Hepatocyte (in vitro differentiated cells): ENCODE data around the gene SNX2. TPM values are rescaled to one million over a fixed set of nuclear protein-coding genes. Genes with fewer than 3 reads are reported as not detected.
"Not testable (repeated sequence)": the region's sequence is repeated elsewhere in the genome, so short reads cannot be mapped to it uniquely, and the experiment has no call there.

Experiments used
- DNase-seq: peaks from one replicate; pipeline ENCODE4 v3.0.0-alpha.2; 2016; ENCODE audit warnings: low spot score
- H2AFZ ChIP-seq: fragments of 200-600 bp; sonication (generic); 2 replicates; pipeline ENCODE4 v1.6.0; 2016; ENCODE audit warnings: antibody characterized with exemption, mild to moderate bottlenecking
- H3K27ac ChIP-seq: fragments of 200-600 bp; sonication (generic); 2 replicates; pipeline ENCODE4 v1.5.1; 2016; ENCODE audit warnings: mild to moderate bottlenecking
- H3K27me3 ChIP-seq: fragments of 200-600 bp; sonication (generic); 2 replicates; pipeline ENCODE4 v1.6.1; 2016
- H3K36me3 ChIP-seq: fragments of 200-600 bp; sonication (generic); replicated peaks from 2 replicates; pipeline ENCODE4 v1.5.1; 2016; ENCODE audit warnings: low read depth; ENCODE audit not compliant: insufficient read depth
- H3K4me1 ChIP-seq: fragments of 200-600 bp; sonication (generic); 2 replicates; pipeline ENCODE4 v1.5.1; 2016; ENCODE audit warnings: mild to moderate bottlenecking, moderate library complexity; ENCODE audit not compliant: insufficient read depth
- H3K4me2 ChIP-seq: fragments of 200-600 bp; sonication (generic); 2 replicates; pipeline ENCODE4 v1.6.0; 2016
- H3K4me3 ChIP-seq: fragments of 200-600 bp; sonication (generic); 2 replicates; pipeline ENCODE4 v1.5.1; 2016; ENCODE audit warnings: mild to moderate bottlenecking
- H3K79me2 ChIP-seq: fragments of 200-600 bp; sonication (generic); 2 replicates; pipeline ENCODE4 v1.6.0; 2017; ENCODE audit warnings: mild to moderate bottlenecking
- H3K9me2 ChIP-seq: fragments of 200-600 bp; sonication (generic); replicated peaks from 2 replicates; pipeline ENCODE4 v1.6.0; 2017; ENCODE audit warnings: mild to moderate bottlenecking; ENCODE audit not compliant: insufficient read depth
- H3K9me3 ChIP-seq: fragments of 200-600 bp; sonication (generic); 2 replicates; pipeline ENCODE4 v1.5.1; 2016; ENCODE audit warnings: low read depth, mild to moderate bottlenecking
- H4K20me1 ChIP-seq: fragments of 200-600 bp; sonication (generic); 2 replicates; pipeline ENCODE4 v1.6.0; 2016; ENCODE audit warnings: mild to moderate bottlenecking; ENCODE audit not compliant: insufficient read depth, poor library complexity, severe bottlenecking
- EZH2 ChIP-seq: fragments of 200-600 bp; sonication (generic); IDR thresholded peaks from 2 replicates; pipeline ENCODE4 v1.6.1; 2016; ENCODE audit warnings: antibody characterized with exemption, mild to moderate bottlenecking, borderline replicate concordance
- EZH2phosphoT487 ChIP-seq: fragments of 200-600 bp; sonication (generic); IDR thresholded peaks from one replicate; pipeline ENCODE4 v1.6.1; 2018; ENCODE audit warnings: antibody characterized with exemption, mild to moderate bottlenecking, low read depth, moderate library complexity; ENCODE audit not compliant: unreplicated experiment, severe bottlenecking
- WGBS: methylation state at CpG from one replicate; pipeline ENCODE4 v1.1.6; 2016; ENCODE audit warnings: low lambda C conversion rate; ENCODE audit errors: missing lambda C conversion rate; 5-methylcytosine and 5-hydroxymethylcytosine counted together
- polyA plus RNA-seq: library from polyadenylated mRNA; unstranded; fragments of >200 nt; fragmentation: Nextera tagmentation; extraction: Ambion mirVana; gene quantifications from 2 replicates; pipeline ENCODE4 v1.2.1, GENCODE V29; 2016
- total RNA-seq: library from RNA; depleted of rRNA; stranded (reverse); fragments of >200 nt; gene quantifications from 2 replicates; pipeline ENCODE4 v1.2.3, GENCODE V29; 2014
- TF ChIP-seq, protein P1 (sequence below): fragments of 200-600 bp; sonication (generic); IDR thresholded peaks from 2 replicates; pipeline ENCODE4 v1.5.1; 2016; ENCODE audit warnings: antibody characterized with exemption, mild to moderate bottlenecking; ENCODE audit not compliant: poor library complexity

Gene SNX2
- total and polyA plus RNA-seq, 2 experiments from 2014 or later = 99.5 to 107 TPM

GRCh38 chr5:122760236-122760635, 14.6 kb upstream of the SNX2 start:
- no peak for DNase-seq
- Histone ChIP-seq H3K4me3 (no peak overlapping the region), H3K27me3 (no peaks in the 10 kb centered on the region), H4K20me1 (no peaks in the 10 kb centered on the region), H3K36me3 (no peaks in the 10 kb centered on the region), H3K9me2 (no peaks in the 10 kb centered on the region), H3K79me2 (no peaks in the 10 kb centered on the region), H2AFZ (no peak overlapping the region), H3K27ac (peak overlapping the region; percentile 85), H3K9me3 (no peaks in the 10 kb centered on the region), H3K4me2 (peak overlapping the region; percentile 10), H3K4me1 (no peaks in the 10 kb centered on the region)
- TF ChIP-seq, protein P1, sequence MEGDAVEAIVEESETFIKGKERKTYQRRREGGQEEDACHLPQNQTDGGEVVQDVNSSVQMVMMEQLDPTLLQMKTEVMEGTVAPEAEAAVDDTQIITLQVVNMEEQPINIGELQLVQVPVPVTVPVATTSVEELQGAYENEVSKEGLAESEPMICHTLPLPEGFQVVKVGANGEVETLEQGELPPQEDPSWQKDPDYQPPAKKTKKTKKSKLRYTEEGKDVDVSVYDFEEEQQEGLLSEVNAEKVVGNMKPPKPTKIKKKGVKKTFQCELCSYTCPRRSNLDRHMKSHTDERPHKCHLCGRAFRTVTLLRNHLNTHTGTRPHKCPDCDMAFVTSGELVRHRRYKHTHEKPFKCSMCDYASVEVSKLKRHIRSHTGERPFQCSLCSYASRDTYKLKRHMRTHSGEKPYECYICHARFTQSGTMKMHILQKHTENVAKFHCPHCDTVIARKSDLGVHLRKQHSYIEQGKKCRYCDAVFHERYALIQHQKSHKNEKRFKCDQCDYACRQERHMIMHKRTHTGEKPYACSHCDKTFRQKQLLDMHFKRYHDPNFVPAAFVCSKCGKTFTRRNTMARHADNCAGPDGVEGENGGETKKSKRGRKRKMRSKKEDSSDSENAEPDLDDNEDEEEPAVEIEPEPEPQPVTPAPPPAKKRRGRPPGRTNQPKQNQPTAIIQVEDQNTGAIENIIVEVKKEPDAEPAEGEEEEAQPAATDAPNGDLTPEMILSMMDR = no peak
- TF ChIP-seq EZH2phosphoT487 (no peak), EZH2 (no peak)
- WGBS = 75% methylated on average over 2 of the region's 2 CpGs

DNA sequence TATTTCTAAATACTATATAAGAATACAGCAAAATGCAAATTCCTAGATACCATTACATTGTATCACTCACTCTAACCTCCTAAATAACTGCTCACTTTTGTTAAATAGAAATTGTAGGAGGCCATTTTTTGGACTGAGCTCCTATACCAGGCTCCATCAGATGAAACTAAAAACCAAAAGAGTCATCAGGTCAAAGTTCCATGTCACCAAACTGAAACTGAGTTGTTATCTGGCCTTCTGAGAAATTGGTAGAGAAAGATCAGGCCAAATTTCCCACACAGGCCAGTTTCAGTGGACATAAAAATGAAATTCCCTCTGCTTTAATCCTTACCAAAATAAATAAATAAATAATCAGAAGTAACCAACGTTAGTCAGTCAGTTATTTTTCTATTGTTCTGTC, 13.8 kb upstream of the SNX2 start:
- H3K79me2 ChIP-seq = no peaks in the 10 kb centered on the region
- H3K4me1 ChIP-seq = no peaks in the 10 kb centered on the region
- DNase-seq = no peak
- H3K27me3 ChIP-seq = no peaks in the 10 kb centered on the region
- TF ChIP-seq, protein P1 = no peak
- TF ChIP-seq EZH2phosphoT487 (no peak), EZH2 (no peak)
- WGBS = 54% methylated on average over 1 of the region's 1 CpG
- no peak overlapping the region for H2AFZ ChIP-seq
- H3K9me3 ChIP-seq = no peaks in the 10 kb centered on the region
- no peak overlapping the region for H3K4me3 ChIP-seq
- no peak overlapping the region for H3K27ac ChIP-seq
- no peaks in the 10 kb centered on the region for H3K9me2 ChIP-seq
- no peaks in the 10 kb centered on the region for H4K20me1 ChIP-seq
- no peaks in the 10 kb centered on the region for H3K36me3 ChIP-seq
- H3K4me2 ChIP-seq = no peak overlapping the region

- not testable (repeated sequence) for H3K9me2 ChIP-seq, H3K4me2 ChIP-seq, H3K4me1 ChIP-seq, H4K20me1 ChIP-seq, H3K79me2 ChIP-seq, H3K27me3 ChIP-seq, H2AFZ ChIP-seq, H3K36me3 ChIP-seq, H3K9me3 ChIP-seq, H3K4me3 ChIP-seq, DNase-seq, H3K27ac ChIP-seq
- WGBS = 92% methylated on average over 5 of the region's 5 CpGs
These were observed 13.0 kb upstream of the SNX2 start for GRCh38 chr5:122761896-122762295.

- H3K4me1 ChIP-seq = no peaks in the 10 kb centered on the region
- no peak overlapping the region for H3K27ac ChIP-seq
- no peaks in the 10 kb centered on the region for H3K9me3 ChIP-seq
- no peak for DNase-seq
- no peaks in the 10 kb centered on the region for H3K79me2 ChIP-seq
- H4K20me1 ChIP-seq = no peaks in the 10 kb centered on the region
- H3K27me3 ChIP-seq = no peaks in the 10 kb centered on the region
- H3K36me3 ChIP-seq = no peaks in the 10 kb centered on the region
- TF ChIP-seq, protein P1 = no peak
- TF ChIP-seq EZH2phosphoT487 (no peak), EZH2 (no peak)
- no peak overlapping the region for H3K4me3 ChIP-seq
- no peak overlapping the region for H3K4me2 ChIP-seq
- H3K9me2 ChIP-seq = no peaks in the 10 kb centered on the region
- no peak overlapping the region for H2AFZ ChIP-seq
These were observed 8.8 kb upstream of the SNX2 start for GRCh38 chr5:122766130-122766529.
